Sigmoid colon (tissue), 4 donors: ENCODE results near the gene PITX3.

Source experiments
- CTCF ChIP-seq, 4 experiments: fragments of 450-650 bp in 3 of 4; fragments of 200-600 bp in 1 of 4; IDR thresholded peaks; one replicate each; pipeline ENCODE4 v1.5.1; 2016 to 2019; ENCODE audit warnings: antibody characterized with exemption in 4 of 4, mild to moderate bottlenecking in 3 of 4, moderate library complexity in 2 of 4
- POLR2AphosphoS5 ChIP-seq, 4 donors: sonication (generic); formaldehyde crosslinking; IDR thresholded peaks; one replicate each; pipeline ENCODE4 v1.6.1; 2017; ENCODE audit warnings: antibody characterized with exemption in 4 of 4

- no peak for TF ChIP-seq CTCF (IDR thresholded peaks at IDR 0.05)
- no peak for TF ChIP-seq POLR2AphosphoS5 (IDR thresholded peaks at IDR 0.05)
Observed at GRCh38 chr10:102281102-102281487, 39.8 kb upstream of the PITX3 start.
